Loucy (cell line): ENCODE measurements around the gene SFXN5.

Experiments
- H2AFZ ChIP-seq: fragments of 200-600 bp; sonication (generic); 2 replicates; pipeline ENCODE4 v1.6.0; 2016; ENCODE audit warnings: antibody characterized with exemption, mild to moderate bottlenecking, low read length, moderate library complexity
- H3F3A ChIP-seq: fragments of 200-600 bp; 2 replicates; pipeline ENCODE4 v1.6.0; 2016; ENCODE audit warnings: antibody characterized with exemption, low read depth, mild to moderate bottlenecking
- H3K27me3 ChIP-seq: fragments of 200-600 bp; sonication (generic); 2 replicates; pipeline ENCODE4 v1.6.1; 2014; ENCODE audit warnings: low read length, mild to moderate bottlenecking; ENCODE audit not compliant: insufficient read depth, poor library complexity, severe bottlenecking
- H3K36me3 ChIP-seq: fragments of 200-600 bp; sonication (generic); 2 replicates; pipeline ENCODE4 v1.6.1; 2016; ENCODE audit warnings: low read length; ENCODE audit not compliant: insufficient read depth
- H3K4me1 ChIP-seq: fragments of 200-600 bp; sonication (generic); 2 replicates; pipeline ENCODE4 v1.5.1; 2014; ENCODE audit warnings: low read length, mild to moderate bottlenecking; ENCODE audit not compliant: insufficient read depth, poor library complexity, severe bottlenecking
- H3K4me2 ChIP-seq: fragments of 200-600 bp; sonication (generic); 2 replicates; pipeline ENCODE4 v1.6.0; 2014; ENCODE audit warnings: antibody characterized with exemption, low read length, low read depth, mild to moderate bottlenecking; ENCODE audit not compliant: poor library complexity, severe bottlenecking
- H3K4me3 ChIP-seq: fragments of 200-600 bp; sonication (generic); 2 replicates; pipeline ENCODE4 v1.5.1; 2014; ENCODE audit warnings: low read length, mild to moderate bottlenecking, mixed read lengths; ENCODE audit not compliant: poor library complexity, severe bottlenecking
- H3K79me2 ChIP-seq: fragments of 200-600 bp; sonication (generic); 2 replicates; pipeline ENCODE4 v1.6.1; 2014; ENCODE audit warnings: low read length; ENCODE audit not compliant: insufficient read depth
- H3K9ac ChIP-seq: fragments of 200-600 bp; sonication (generic); 2 replicates; pipeline ENCODE4 v1.6.0; 2014; ENCODE audit warnings: mild to moderate bottlenecking, low read depth, low read length, moderate library complexity; ENCODE audit not compliant: poor library complexity, severe bottlenecking
- H3K9me2 ChIP-seq: fragments of 200-600 bp; sonication (generic); replicated peaks from 2 replicates; pipeline ENCODE4 v1.6.1; 2016; ENCODE audit warnings: low read depth, low read length, mixed read lengths
- H3K9me3 ChIP-seq: fragments of 200-600 bp; sonication (generic); 2 replicates; pipeline ENCODE4 v1.6.1; 2014; ENCODE audit warnings: mild to moderate bottlenecking, antibody characterized with exemption, low read length, low read depth; ENCODE audit not compliant: insufficient read depth
- H4K20me1 ChIP-seq: fragments of 200-600 bp; sonication (generic); 2 replicates; pipeline ENCODE4 v1.6.0; 2014; ENCODE audit warnings: antibody characterized with exemption, low read length, mild to moderate bottlenecking; ENCODE audit not compliant: insufficient read depth, poor library complexity, severe bottlenecking
- CTCF ChIP-seq: fragments of 200-600 bp; sonication (generic); conservative IDR thresholded peaks from 2 replicates; pipeline ENCODE4 v1.5.1; 2014; ENCODE audit warnings: mild to moderate bottlenecking, antibody characterized with exemption, low read length
- EZH2phosphoT487 ChIP-seq: fragments of 200-600 bp; IDR thresholded peaks from 2 replicates; pipeline ENCODE4 v1.6.1; 2018; ENCODE audit warnings: antibody characterized with exemption, mild to moderate bottlenecking, moderate library complexity, borderline replicate concordance

Gene SFXN5

GRCh38 chr2:73082523-73083410, 11.3 kb upstream of the SFXN5 start:
- no peaks in the 10 kb centered on the region for H3K9me2 ChIP-seq
- H3K4me3 ChIP-seq, result no peak overlapping the region
- H3K9ac ChIP-seq, result no peak overlapping the region
- H3K36me3 ChIP-seq, result peaks cover 20% of the 10 kb centered on the region; the same call in 1 of the 2 replicates
- H3K9me3 ChIP-seq, result no peaks in the 10 kb centered on the region
- H3F3A ChIP-seq, result no peaks in the 10 kb centered on the region
- H3K4me1 ChIP-seq, result peaks cover 11% of the 10 kb centered on the region
- no peaks in the 10 kb centered on the region for H3K79me2 ChIP-seq
- H3K27me3 ChIP-seq, result no peaks in the 10 kb centered on the region
- TF ChIP-seq CTCF (no peak), EZH2phosphoT487 (no peak)
- no peaks in the 10 kb centered on the region for H4K20me1 ChIP-seq
- H3K4me2 ChIP-seq, result no peak overlapping the region
- H2AFZ ChIP-seq, result no peak overlapping the region

- H3K4me1 ChIP-seq, result peaks cover 11% of the 10 kb centered on the region
- no peaks in the 10 kb centered on the region for H3F3A ChIP-seq
- no peak for TF ChIP-seq CTCF
- no peak for TF ChIP-seq EZH2phosphoT487
- no peak overlapping the region for H3K4me2 ChIP-seq
- no peaks in the 10 kb centered on the region for H3K79me2 ChIP-seq
- H3K9me3 ChIP-seq, result no peaks in the 10 kb centered on the region
- H3K9me2 ChIP-seq, result no peaks in the 10 kb centered on the region
- no peaks in the 10 kb centered on the region for H4K20me1 ChIP-seq
- H3K9ac ChIP-seq, result no peak overlapping the region
- no peaks in the 10 kb centered on the region for H3K27me3 ChIP-seq
- peaks cover 5% of the 10 kb centered on the region; the same call in 1 of the 2 replicates for H3K36me3 ChIP-seq
- no peak overlapping the region for H3K4me3 ChIP-seq
- no peak overlapping the region for H2AFZ ChIP-seq
Measured at GRCh38 chr2:73081181-73081671, 9.7 kb upstream of the SFXN5 start.

GRCh38 chr2:73080321-73081131, 9.0 kb upstream of the SFXN5 start:
- Histone ChIP-seq H3K4me3 (no peak overlapping the region), H3K9me3 (no peaks in the 10 kb centered on the region), H3K4me2 (no peak overlapping the region), H3K36me3 (peaks cover 5% of the 10 kb centered on the region; the same call in 1 of the 2 replicates), H3K27me3 (no peaks in the 10 kb centered on the region), H2AFZ (no peak overlapping the region), H3K9ac (no peak overlapping the region), H3K9me2 (no peaks in the 10 kb centered on the region), H3K4me1 (peaks cover 11% of the 10 kb centered on the region), H3K79me2 (no peaks in the 10 kb centered on the region), H4K20me1 (no peaks in the 10 kb centered on the region), H3F3A (no peaks in the 10 kb centered on the region)
- TF ChIP-seq EZH2phosphoT487, result no peak
- no peak for TF ChIP-seq CTCF
